ENCODE measurements around the gene KNL1.

Gene KNL1

GRCh38 chr15:40549894-40550293 is 44.2 kb upstream of the KNL1 start:
- Histone ChIP-seq H3F3A (ENCODE audit: insufficient read depth) (no peaks in the 10 kb centered on the region), H3K27ac (ENCODE audit: low read depth, low read length) (no peak overlapping the region), H3K4me3 (ENCODE audit: insufficient read depth, low read length, poor library complexity, severe bottlenecking) (no peak overlapping the region), H3K36me3 (ENCODE audit: low read length) (no peaks in the 10 kb centered on the region), H3K9ac (ENCODE audit: low read length) (no peak overlapping the region), H3K4me2 (ENCODE audit: low read depth, low read length, poor library complexity, severe bottlenecking) (no peak overlapping the region), H3K9me2 (replicated peaks; ENCODE audit: insufficient read depth, low read length) (no peaks in the 10 kb centered on the region), H3K79me2 (ENCODE audit: insufficient read depth, low read length) (no peaks in the 10 kb centered on the region), H4K20me1 (ENCODE audit: low read depth, low read length) (no peaks in the 10 kb centered on the region), H2AFZ (ENCODE audit: low read depth, low read length, severe bottlenecking) (no peak overlapping the region), H3K9me3 (ENCODE audit: insufficient read depth, low read length) (no peaks in the 10 kb centered on the region), H3K27me3 (ENCODE audit: low read length) (no peaks in the 10 kb centered on the region)
- TF ChIP-seq CTCF (IDR thresholded peaks at IDR 0.05; ENCODE audit: insufficient read depth, low read length, poor library complexity, severe bottlenecking) (no peak), EZH2phosphoT487 (conservative IDR thresholded peaks at IDR 0.05; ENCODE audit: low read length) (no peak)

GRCh38 chr15:40550341-40551037 is 43.6 kb upstream of the KNL1 start:
- no peaks in the 10 kb centered on the region for H3K9me3 ChIP-seq (ENCODE audit: insufficient read depth, low read length)
- no peak overlapping the region for H3K27ac ChIP-seq (ENCODE audit: low read depth, low read length)
- no peaks in the 10 kb centered on the region for H3K27me3 ChIP-seq (ENCODE audit: low read length)
- H3K9me2 ChIP-seq (replicated peaks; ENCODE audit: insufficient read depth, low read length) = no peaks in the 10 kb centered on the region
- no peaks in the 10 kb centered on the region for H4K20me1 ChIP-seq (ENCODE audit: low read depth, low read length)
- no peak overlapping the region for H3K4me3 ChIP-seq (ENCODE audit: insufficient read depth, low read length, poor library complexity, severe bottlenecking)
- no peak overlapping the region for H3K9ac ChIP-seq (ENCODE audit: low read length)
- H3F3A ChIP-seq (ENCODE audit: insufficient read depth) = no peaks in the 10 kb centered on the region
- no peak overlapping the region for H3K4me2 ChIP-seq (ENCODE audit: low read depth, low read length, poor library complexity, severe bottlenecking)
- no peak for TF ChIP-seq CTCF (IDR thresholded peaks at IDR 0.05; ENCODE audit: insufficient read depth, low read length, poor library complexity, severe bottlenecking)
- no peak for TF ChIP-seq EZH2phosphoT487 (conservative IDR thresholded peaks at IDR 0.05; ENCODE audit: low read length)
- H2AFZ ChIP-seq (ENCODE audit: low read depth, low read length, severe bottlenecking) = no peak overlapping the region
- H3K36me3 ChIP-seq (ENCODE audit: low read length) = no peaks in the 10 kb centered on the region; the same call in 1 of the 2 replicates
- H3K79me2 ChIP-seq (ENCODE audit: insufficient read depth, low read length) = no peaks in the 10 kb centered on the region

- Histone ChIP-seq H3K4me2 (ENCODE audit: low read depth, low read length, poor library complexity, severe bottlenecking) (no peak overlapping the region), H3K79me2 (ENCODE audit: insufficient read depth, low read length) (0 out of 2 replicates have a peak, but pooled peaks cover under 1% of the 10 kb centered on the region)
- TF ChIP-seq CTCF (IDR thresholded peaks at IDR 0.05; ENCODE audit: insufficient read depth, low read length, poor library complexity, severe bottlenecking) (no peak), EZH2phosphoT487 (conservative IDR thresholded peaks at IDR 0.05; ENCODE audit: low read length) (no peak)
Measured at GRCh38 chr15:40554161-40554525, 39.9 kb upstream of the KNL1 start.

More at GRCh38 chr15:40554161-40554525, 39.9 kb upstream of the KNL1 start:
- H3K27me3 ChIP-seq (ENCODE audit: low read length) = no peaks in the 10 kb centered on the region
- no peak overlapping the region for H2AFZ ChIP-seq (ENCODE audit: low read depth, low read length, severe bottlenecking)
- H3K4me3 ChIP-seq (ENCODE audit: insufficient read depth, low read length, poor library complexity, severe bottlenecking) = no peak overlapping the region
- H4K20me1 ChIP-seq (ENCODE audit: low read depth, low read length) = no peaks in the 10 kb centered on the region
- H3K9me3 ChIP-seq (ENCODE audit: insufficient read depth, low read length) = no peaks in the 10 kb centered on the region
- H3K9ac ChIP-seq (ENCODE audit: low read length) = no peak overlapping the region
- H3K36me3 ChIP-seq (ENCODE audit: low read length) = no peaks in the 10 kb centered on the region; the same call in 1 of the 2 replicates
- no peak overlapping the region for H3K27ac ChIP-seq (ENCODE audit: low read depth, low read length)
- no peaks in the 10 kb centered on the region for H3F3A ChIP-seq (ENCODE audit: insufficient read depth)
- no peaks in the 10 kb centered on the region for H3K9me2 ChIP-seq (replicated peaks; ENCODE audit: insufficient read depth, low read length)

Measured in SU-DHL-6 (cell line).